SW 1271 (cell line): Measurements from ENCODE around the gene TLE3.

Experiments
- DNase-seq, 2 experiments: peaks; one replicate each; lab custom pipeline; 2025; lab: John Stamatoyannopoulos, UW

Gene TLE3

DNA sequence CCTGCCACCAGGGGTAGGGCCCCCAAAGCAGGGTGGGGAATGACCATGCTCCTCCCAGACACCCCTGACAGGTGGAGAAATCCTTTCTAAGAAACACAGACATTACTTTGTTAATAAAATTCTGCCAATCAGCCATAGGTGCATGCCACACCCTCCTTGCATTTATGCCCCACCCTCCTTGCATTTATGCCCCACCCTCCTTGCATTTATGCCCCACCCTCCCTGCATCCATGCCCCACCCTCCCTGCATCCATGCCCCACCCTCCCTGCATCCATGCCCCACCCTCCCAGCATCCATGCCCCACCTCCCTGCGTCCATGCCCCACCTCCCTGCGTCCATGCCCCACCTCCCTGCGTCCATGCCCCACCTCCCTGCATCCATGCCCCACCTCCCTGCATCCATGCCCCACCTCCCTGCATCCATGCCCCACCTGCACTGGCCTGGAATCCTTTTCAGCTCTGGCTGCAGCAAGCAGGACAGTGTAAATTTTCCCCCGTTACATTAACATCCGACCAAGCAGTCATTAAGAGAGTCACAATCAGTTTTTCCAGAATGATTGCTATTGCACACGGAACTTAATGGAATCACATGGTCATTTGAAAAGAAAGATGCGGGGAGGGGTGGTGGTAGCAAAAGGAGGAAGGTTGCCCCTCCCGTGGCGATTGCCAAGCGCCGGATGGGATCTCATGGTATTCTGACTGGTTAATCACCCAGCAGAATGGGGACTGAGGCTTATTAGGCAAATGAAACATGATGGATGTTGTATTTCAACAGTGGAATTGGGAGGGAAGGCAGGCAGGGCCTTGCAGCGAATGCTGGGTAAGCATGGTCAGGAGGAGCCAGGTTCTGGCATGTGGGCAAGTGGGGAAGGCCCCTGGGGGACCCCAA lies 91.2 kb downstream of the TLE3 start:
- DNase-seq, result no peak

DNA sequence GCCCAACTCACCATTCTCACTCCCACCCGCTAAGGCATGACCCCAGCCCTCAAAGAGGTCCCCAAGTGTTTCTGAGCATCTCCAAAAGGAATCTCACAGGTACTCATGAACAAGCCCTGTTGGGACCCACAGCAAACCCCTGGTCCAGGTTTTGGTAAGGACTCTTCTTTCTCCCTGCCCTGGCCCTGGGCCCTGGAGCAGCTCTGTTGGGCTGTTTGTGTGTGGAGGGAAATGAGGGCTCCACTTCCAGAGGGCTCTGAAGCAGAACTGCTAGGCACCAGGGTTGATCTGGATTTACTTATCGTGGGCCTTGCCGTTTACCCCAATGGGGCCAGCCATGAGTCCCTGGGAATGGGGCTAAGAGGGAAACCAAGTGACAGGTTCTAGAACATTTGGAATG lies 92.9 kb downstream of the TLE3 start:
- no peak for DNase-seq

DNA sequence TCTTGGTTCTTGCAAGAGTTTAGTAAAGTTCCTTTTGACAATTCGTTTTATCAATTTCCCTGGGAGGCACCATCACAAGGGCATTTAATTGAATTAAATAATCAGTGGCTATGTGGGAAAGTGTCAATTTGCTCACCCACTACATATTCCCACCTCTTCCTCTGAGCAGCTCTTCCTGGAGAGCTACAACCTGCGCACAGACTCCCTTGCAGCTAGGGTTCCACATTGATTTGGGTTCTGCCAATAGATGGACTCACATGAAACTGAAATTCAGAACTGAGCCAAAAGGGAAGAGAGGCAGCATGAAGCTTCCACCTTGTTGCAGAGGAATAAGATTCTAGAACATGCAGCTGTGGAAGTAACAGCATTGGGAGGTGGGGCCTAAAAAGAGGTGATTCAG lies 94.8 kb downstream of the TLE3 start:
- no peak for DNase-seq

DNA sequence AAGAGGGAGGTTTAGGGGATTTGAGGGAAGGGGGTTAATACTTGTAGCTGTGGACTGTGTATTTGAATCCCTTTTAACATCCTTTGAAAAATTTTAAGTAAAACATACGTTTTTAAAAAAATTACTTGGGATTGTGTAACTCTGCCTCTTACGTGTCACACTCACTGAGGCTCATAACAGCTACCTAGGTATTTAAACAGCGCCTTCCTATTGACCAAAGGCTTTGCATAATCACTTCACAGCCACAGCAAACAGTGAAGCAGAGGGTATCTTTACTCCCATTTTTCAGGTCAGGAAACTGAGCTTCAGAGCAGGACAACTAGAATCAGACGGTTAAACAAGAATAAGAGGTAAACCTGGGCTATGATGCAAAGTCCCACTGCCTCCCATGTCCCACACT lies 95.9 kb downstream of the TLE3 start:
- no peak for DNase-seq

DNA sequence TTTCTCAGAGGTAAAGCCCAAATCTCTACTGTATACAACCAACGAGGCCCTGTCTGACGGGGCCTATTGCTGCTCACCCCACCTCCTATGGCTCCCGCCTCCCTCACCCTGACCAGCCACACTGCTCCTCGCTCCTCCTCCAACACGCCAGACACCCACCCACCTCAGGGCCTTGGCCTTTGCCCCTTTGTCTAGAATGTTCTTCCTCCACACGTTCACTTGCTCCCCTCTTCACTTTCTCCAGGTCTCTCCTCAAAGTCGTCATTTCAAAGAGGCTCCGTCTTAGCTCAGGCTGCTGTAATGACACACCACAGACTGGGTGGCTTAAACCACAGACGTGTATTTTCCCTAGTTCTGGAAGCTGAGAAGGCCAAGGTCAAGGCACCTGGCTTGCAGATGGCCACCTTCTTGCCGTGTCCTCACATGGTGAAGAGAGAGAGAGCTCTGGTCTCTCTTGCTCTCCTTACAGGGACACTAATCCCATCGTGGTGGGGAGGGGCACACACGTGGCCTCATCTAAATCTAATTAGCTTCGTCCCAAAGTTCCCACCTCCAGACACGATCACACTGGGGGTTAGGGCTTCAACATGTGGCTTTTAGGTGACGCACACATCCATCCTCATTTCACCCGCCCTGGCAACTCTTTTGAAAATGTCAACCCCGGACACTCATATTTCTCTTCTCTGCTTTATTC lies 98.2 kb downstream of the TLE3 start:
- DNase-seq, result no peak

DNA sequence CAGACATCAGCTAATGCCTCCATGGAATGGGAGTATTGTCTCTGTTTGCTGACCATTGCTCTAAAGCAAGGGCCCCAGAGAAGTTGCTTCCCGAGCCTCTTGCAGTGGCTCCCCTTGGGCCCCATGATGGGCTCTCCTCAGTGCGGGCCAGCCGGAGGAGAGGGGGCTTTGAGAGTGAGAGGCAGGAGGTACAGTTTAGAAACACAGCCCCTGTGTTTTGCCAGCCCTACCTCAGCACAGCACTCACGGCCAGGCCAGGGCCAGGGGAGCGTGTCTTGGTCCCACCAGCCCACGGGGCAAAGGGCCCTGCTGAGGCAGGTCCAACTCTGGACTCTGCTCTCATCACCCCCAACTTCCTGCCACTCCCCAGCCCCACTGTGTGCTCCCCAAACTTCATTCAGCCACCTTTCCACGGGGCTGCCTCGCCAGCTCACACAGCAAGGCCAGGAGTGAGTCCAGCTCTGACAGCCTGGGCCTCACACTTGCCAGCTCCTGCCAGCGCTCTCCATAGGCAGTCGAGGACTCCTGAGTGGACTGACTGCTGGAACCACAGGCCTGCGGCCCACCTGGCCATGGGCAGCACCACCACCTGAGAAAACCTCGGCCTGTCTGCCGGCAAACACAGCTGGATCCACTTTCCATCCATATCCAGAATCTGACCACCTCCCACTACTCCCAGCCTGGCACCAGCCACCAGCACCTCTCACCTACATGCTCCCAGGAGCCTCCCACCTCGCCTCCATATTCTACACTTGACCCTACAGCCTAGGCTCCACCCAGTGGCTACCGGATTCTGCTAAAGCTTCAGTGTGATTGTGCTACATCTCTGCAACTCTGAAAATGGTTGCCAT lies 99.0 kb downstream of the TLE3 start:
- no peak for DNase-seq

DNA sequence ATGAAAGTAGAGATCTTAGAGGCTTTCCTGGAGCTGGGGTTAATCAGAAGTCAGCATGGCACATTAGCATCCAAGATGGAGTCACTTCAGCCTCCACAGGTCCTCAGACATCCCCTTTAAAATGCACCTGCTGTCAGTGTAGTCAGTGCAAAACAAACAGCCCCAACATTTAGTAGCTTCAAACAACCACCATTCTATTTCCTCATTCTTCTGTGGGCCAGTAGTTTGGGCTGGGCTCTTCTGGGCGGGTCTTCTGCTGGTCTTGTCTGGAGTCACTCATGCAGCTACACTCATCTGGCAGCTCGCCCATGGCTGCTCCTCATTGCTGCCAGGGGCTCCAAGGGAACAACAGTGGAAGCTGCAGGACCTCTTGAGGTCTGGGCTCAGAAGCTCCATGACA lies 99.9 kb downstream of the TLE3 start:
- no peak for DNase-seq
